ENCODE measurements around the gene FYCO1.

FYCO1 gene

GRCh38 chr3:45993421-45994027 is 2.1 kb downstream of the FYCO1 start:
- H3K4me3 ChIP-seq (ENCODE audit: insufficient read depth, low read depth, low read length), result no peak overlapping the region
- H3K27me3 ChIP-seq (ENCODE audit: control insufficient read depth, insufficient read depth, low read length, poor library complexity, severe bottlenecking), result peaks cover 4% of the 10 kb centered on the region
- H3K4me1 ChIP-seq (ENCODE audit: control insufficient read depth, insufficient read depth, low read length), result peaks cover 3% of the 10 kb centered on the region
- no peaks in the 10 kb centered on the region for H3K9me3 ChIP-seq (ENCODE audit: control insufficient read depth, low read length)
- H3K27ac ChIP-seq (ENCODE audit: insufficient read depth, low read depth, low read length, poor library complexity, severe bottlenecking), result no peak overlapping the region
- WGBS, 2 experiments, result 95 to 96% methylated on average over 3 of the region's 3 CpGs
- no peaks in the 10 kb centered on the region for H3K36me3 ChIP-seq (ENCODE audit: control insufficient read depth, insufficient read depth, low read length)

- WGBS, 2 experiments, result 64 to 67% methylated on average over 2 of the region's 2 CpGs
- Histone ChIP-seq H3K9me3 (ENCODE audit: control insufficient read depth, low read length) (no peaks in the 10 kb centered on the region), H3K27me3 (ENCODE audit: control insufficient read depth, insufficient read depth, low read length, poor library complexity, severe bottlenecking) (peaks cover 4% of the 10 kb centered on the region), H3K36me3 (ENCODE audit: control insufficient read depth, insufficient read depth, low read length) (no peaks in the 10 kb centered on the region), H3K27ac (ENCODE audit: insufficient read depth, low read depth, low read length, poor library complexity, severe bottlenecking) (no peak overlapping the region), H3K4me1 (ENCODE audit: control insufficient read depth, insufficient read depth, low read length) (peaks cover 3% of the 10 kb centered on the region), H3K4me3 (ENCODE audit: insufficient read depth, low read depth, low read length) (no peak overlapping the region)
These were observed 2.8 kb downstream of the FYCO1 start for GRCh38 chr3:45992821-45993221.

- no peaks in the 10 kb centered on the region for H3K9me3 ChIP-seq (ENCODE audit: control insufficient read depth, low read length)
- no peak overlapping the region for H3K27ac ChIP-seq (ENCODE audit: insufficient read depth, low read depth, low read length, poor library complexity, severe bottlenecking)
- 84 to 88% methylated on average over 2 of the region's 2 CpGs for WGBS, 2 experiments
- no peaks in the 10 kb centered on the region for H3K36me3 ChIP-seq (ENCODE audit: control insufficient read depth, insufficient read depth, low read length)
- peaks cover 4% of the 10 kb centered on the region for H3K27me3 ChIP-seq (ENCODE audit: control insufficient read depth, insufficient read depth, low read length, poor library complexity, severe bottlenecking)
- peaks cover 3% of the 10 kb centered on the region for H3K4me1 ChIP-seq (ENCODE audit: control insufficient read depth, insufficient read depth, low read length)
- H3K4me3 ChIP-seq (ENCODE audit: insufficient read depth, low read depth, low read length), result no peak overlapping the region
These were observed 3.4 kb downstream of the FYCO1 start for GRCh38 chr3:45992133-45992729.

- Histone ChIP-seq H3K27ac (ENCODE audit: insufficient read depth, low read depth, low read length, poor library complexity, severe bottlenecking) (no peak overlapping the region), H3K4me1 (ENCODE audit: control insufficient read depth, insufficient read depth, low read length) (peaks cover 3% of the 10 kb centered on the region), H3K36me3 (ENCODE audit: control insufficient read depth, insufficient read depth, low read length) (no peaks in the 10 kb centered on the region), H3K9me3 (ENCODE audit: control insufficient read depth, low read length) (no peaks in the 10 kb centered on the region), H3K27me3 (ENCODE audit: control insufficient read depth, insufficient read depth, low read length, poor library complexity, severe bottlenecking) (no peaks in the 10 kb centered on the region), H3K4me3 (ENCODE audit: insufficient read depth, low read depth, low read length) (no peak overlapping the region)
- WGBS, 2 experiments, result 94 to 98% methylated on average over 6 of the region's 6 CpGs
These were observed 4.3 kb downstream of the FYCO1 start for GRCh38 chr3:45991341-45991740.

GRCh38 chr3:45990181-45990580 is 5.4 kb downstream of the FYCO1 start:
- 75 to 78% methylated on average over 3 of the region's 3 CpGs for WGBS, 2 experiments
- no peaks in the 10 kb centered on the region for H3K27me3 ChIP-seq (ENCODE audit: control insufficient read depth, insufficient read depth, low read length, poor library complexity, severe bottlenecking)
- H3K27ac ChIP-seq (ENCODE audit: insufficient read depth, low read depth, low read length, poor library complexity, severe bottlenecking), result no peak overlapping the region
- H3K4me3 ChIP-seq (ENCODE audit: insufficient read depth, low read depth, low read length), result no peak overlapping the region
- H3K36me3 ChIP-seq (ENCODE audit: control insufficient read depth, insufficient read depth, low read length), result no peaks in the 10 kb centered on the region
- no peaks in the 10 kb centered on the region for H3K9me3 ChIP-seq (ENCODE audit: control insufficient read depth, low read length)
- H3K4me1 ChIP-seq (ENCODE audit: control insufficient read depth, insufficient read depth, low read length), result peaks cover 3% of the 10 kb centered on the region

GRCh38 chr3:45988804-45989203 is 6.8 kb downstream of the FYCO1 start:
- H3K36me3 ChIP-seq (ENCODE audit: control insufficient read depth, insufficient read depth, low read length), result peaks cover 14% of the 10 kb centered on the region
- H3K27me3 ChIP-seq (ENCODE audit: control insufficient read depth, insufficient read depth, low read length, poor library complexity, severe bottlenecking), result no peaks in the 10 kb centered on the region
- H3K27ac ChIP-seq (ENCODE audit: insufficient read depth, low read depth, low read length, poor library complexity, severe bottlenecking), result no peak overlapping the region
- 82 to 91% methylated on average over 1 to 2 of the region's 2 CpGs for WGBS, 2 experiments
- no peak overlapping the region for H3K4me3 ChIP-seq (ENCODE audit: insufficient read depth, low read depth, low read length)
- H3K9me3 ChIP-seq (ENCODE audit: control insufficient read depth, low read length), result no peaks in the 10 kb centered on the region
- peaks cover under 1% of the 10 kb centered on the region for H3K4me1 ChIP-seq (ENCODE audit: control insufficient read depth, insufficient read depth, low read length)

GRCh38 chr3:45988362-45988761 is 7.3 kb downstream of the FYCO1 start:
- 94 to 95% methylated on average over 4 of the region's 4 CpGs for WGBS, 2 experiments
- H3K4me1 ChIP-seq (ENCODE audit: control insufficient read depth, insufficient read depth, low read length), result no peaks in the 10 kb centered on the region
- H3K9me3 ChIP-seq (ENCODE audit: control insufficient read depth, low read length), result no peaks in the 10 kb centered on the region
- H3K27ac ChIP-seq (ENCODE audit: insufficient read depth, low read depth, low read length, poor library complexity, severe bottlenecking), result no peak overlapping the region
- no peaks in the 10 kb centered on the region for H3K27me3 ChIP-seq (ENCODE audit: control insufficient read depth, insufficient read depth, low read length, poor library complexity, severe bottlenecking)
- H3K36me3 ChIP-seq (ENCODE audit: control insufficient read depth, insufficient read depth, low read length), result peaks cover 16% of the 10 kb centered on the region
- H3K4me3 ChIP-seq (ENCODE audit: insufficient read depth, low read depth, low read length), result no peak overlapping the region

- Histone ChIP-seq H3K9me3 (ENCODE audit: control insufficient read depth, low read length) (no peaks in the 10 kb centered on the region), H3K27ac (ENCODE audit: insufficient read depth, low read depth, low read length, poor library complexity, severe bottlenecking) (no peak overlapping the region), H3K4me1 (ENCODE audit: control insufficient read depth, insufficient read depth, low read length) (no peaks in the 10 kb centered on the region), H3K36me3 (ENCODE audit: control insufficient read depth, insufficient read depth, low read length) (peaks cover 16% of the 10 kb centered on the region), H3K4me3 (ENCODE audit: insufficient read depth, low read depth, low read length) (no peak overlapping the region), H3K27me3 (ENCODE audit: control insufficient read depth, insufficient read depth, low read length, poor library complexity, severe bottlenecking) (no peaks in the 10 kb centered on the region)
- WGBS, 2 experiments, result 87 to 90% methylated on average over 8 of the region's 8 CpGs
These were observed 8.0 kb downstream of the FYCO1 start for GRCh38 chr3:45987368-45988291.

GRCh38 chr3:45986303-45986982 is 9.2 kb downstream of the FYCO1 start:
- Histone ChIP-seq H3K4me3 (ENCODE audit: insufficient read depth, low read depth, low read length) (no peak overlapping the region), H3K27ac (ENCODE audit: insufficient read depth, low read depth, low read length, poor library complexity, severe bottlenecking) (no peak overlapping the region), H3K4me1 (ENCODE audit: control insufficient read depth, insufficient read depth, low read length) (no peaks in the 10 kb centered on the region), H3K36me3 (ENCODE audit: control insufficient read depth, insufficient read depth, low read length) (peaks cover 21% of the 10 kb centered on the region), H3K9me3 (ENCODE audit: control insufficient read depth, low read length) (no peaks in the 10 kb centered on the region), H3K27me3 (ENCODE audit: control insufficient read depth, insufficient read depth, low read length, poor library complexity, severe bottlenecking) (no peaks in the 10 kb centered on the region)
- 87 to 88% methylated on average over 5 of the region's 5 CpGs for WGBS, 2 experiments

All from ectodermal cell (in vitro differentiated cells).